Neuronal stem cell (in vitro differentiated cells): Measurements from ENCODE around the gene ELOVL2.

Experiments
- DNase-seq: peaks from one replicate; pipeline ENCODE4 v3.0.0-alpha.2; 2013; ENCODE audit warnings: low spot score
- H2AFZ ChIP-seq: one replicate; pipeline ENCODE4 v1.6.1; 2013; ENCODE audit warnings: mild to moderate bottlenecking, low read length, inconsistent platforms
- H2AK5ac ChIP-seq: 2 replicates; pipeline ENCODE4 v1.6.1; 2013; ENCODE audit warnings: low read depth, mild to moderate bottlenecking, inconsistent platforms, low read length, moderate library complexity, mixed read lengths
- H2BK120ac ChIP-seq: 2 replicates; pipeline ENCODE4 v1.6.1; 2013; ENCODE audit warnings: low read depth, mild to moderate bottlenecking, inconsistent platforms, low read length, moderate library complexity, mixed read lengths
- H2BK12ac ChIP-seq: one replicate; pipeline ENCODE4 v1.6.1; 2013; ENCODE audit warnings: low read length, inconsistent platforms
- H2BK15ac ChIP-seq: 2 replicates; pipeline ENCODE4 v1.6.1; 2013; ENCODE audit warnings: mild to moderate bottlenecking, low read length, inconsistent platforms, mixed read lengths
- H2BK5ac ChIP-seq: one replicate; pipeline ENCODE4 v1.6.1; 2013; ENCODE audit warnings: inconsistent platforms, mild to moderate bottlenecking, low read length, moderate library complexity
- H3K14ac ChIP-seq: one replicate; pipeline ENCODE4 v1.6.1; 2013; ENCODE audit warnings: low read length, inconsistent platforms
- H3K18ac ChIP-seq: 2 replicates; pipeline ENCODE4 v1.6.1; 2013; ENCODE audit warnings: low read length, inconsistent platforms
- H3K23ac ChIP-seq: 2 replicates; pipeline ENCODE4 v1.6.1; 2013; ENCODE audit warnings: low read depth, mild to moderate bottlenecking, mixed read lengths, low read length, inconsistent platforms; ENCODE audit not compliant: poor library complexity
- H3K27ac ChIP-seq: replicated peaks from 3 replicates; pipeline ENCODE4 v1.5.1; 2013; ENCODE audit warnings: low read length, inconsistent platforms
- H3K27me3 ChIP-seq, 3 experiments: 2 replicates each; pipeline ENCODE4 v1.6.1; 2013; ENCODE audit warnings: low read length in 3 of 3, mild to moderate bottlenecking in 2 of 3, inconsistent platforms in 1 of 3, low read depth in 1 of 3, mixed read lengths in 1 of 3, moderate library complexity in 1 of 3; ENCODE audit not compliant: control insufficient read depth in 3 of 3, insufficient read depth in 3 of 3
- H3K36me3 ChIP-seq, 2 donors: replicated peaks in 1 of 2; 2 replicates each; pipeline ENCODE4 v1.6.1; 2013; ENCODE audit warnings: low read length in 2 of 2; ENCODE audit not compliant: control insufficient read depth in 2 of 2, insufficient read depth in 2 of 2
- H3K4ac ChIP-seq: 2 replicates; pipeline ENCODE4 v1.6.1; 2013; ENCODE audit warnings: inconsistent platforms, mild to moderate bottlenecking, low read length, moderate library complexity
- H3K4me1 ChIP-seq, 2 donors: 1 replicate in 1 of 2; 2 replicates in 1 of 2; pipeline ENCODE4 v1.6.1; 2013; ENCODE audit warnings: low read length in 2 of 2, low read depth in 1 of 2; ENCODE audit not compliant: control insufficient read depth in 2 of 2, insufficient read depth in 1 of 2
- H3K4me2 ChIP-seq: one replicate; pipeline ENCODE4 v1.6.1; 2013; ENCODE audit warnings: mild to moderate bottlenecking, low read length, inconsistent platforms; ENCODE audit not compliant: insufficient read depth, poor library complexity, severe bottlenecking
- H3K4me3 ChIP-seq, 2 donors: 2 replicates each; pipeline ENCODE4 v1.5.1; 2013; ENCODE audit warnings: low read length in 2 of 2, mild to moderate bottlenecking in 2 of 2, inconsistent platforms in 1 of 2, moderate library complexity in 1 of 2
- H3K79me1 ChIP-seq: one replicate; pipeline ENCODE4 v1.6.1; 2013; ENCODE audit warnings: low read depth, mild to moderate bottlenecking, inconsistent platforms, low read length, moderate library complexity
- H3K9ac ChIP-seq: one replicate; pipeline ENCODE4 v1.6.1; 2013; ENCODE audit warnings: mild to moderate bottlenecking, low read depth, low read length, inconsistent platforms; ENCODE audit not compliant: poor library complexity
- H3K9me3 ChIP-seq, 2 donors: replicated peaks in 1 of 2; 2 replicates each; pipeline versions ENCODE3 to v1.6.1; 2013; ENCODE audit warnings: low read length in 2 of 2, mild to moderate bottlenecking in 2 of 2, inconsistent platforms in 1 of 2, low read depth in 1 of 2, mixed read lengths in 1 of 2, moderate library complexity in 1 of 2; ENCODE audit not compliant: control insufficient read depth in 2 of 2, insufficient read depth in 1 of 2
- H4K8ac ChIP-seq: one replicate; pipeline ENCODE4 v1.6.1; 2013; ENCODE audit warnings: low read depth, mild to moderate bottlenecking, inconsistent platforms, low read length, moderate library complexity
- H4K91ac ChIP-seq: one replicate; pipeline ENCODE4 v1.6.1; 2013; ENCODE audit warnings: low read length, low read depth, mild to moderate bottlenecking, inconsistent platforms; ENCODE audit not compliant: poor library complexity
- WGBS, 2 donors: extraction: QIAGEN DNeasy Blood & Tissue Kit; methylation state at CpG; one replicate each; pipeline ENCODE4 v1.1.7; 2013; ENCODE audit warnings: missing lambda C conversion rate in 2 of 2, mixed read lengths in 1 of 2; ENCODE audit not compliant: insufficient read length in 2 of 2, insufficient replicate concordance in 1 of 2; ENCODE audit errors: extremely low coverage in 2 of 2; 5-methylcytosine and 5-hydroxymethylcytosine counted together

Gene ELOVL2

GRCh38 chr6:10963113-10963512, 81.0 kb downstream of the ELOVL2 start:
- no peaks in the 10 kb centered on the region for H3K4me1 ChIP-seq
- no peak overlapping the region for H3K4me2 ChIP-seq
- no peak overlapping the region for H2AK5ac ChIP-seq
- H2BK15ac ChIP-seq, result no peak overlapping the region
- no peak overlapping the region for H2BK5ac ChIP-seq
- no peak overlapping the region for H3K9ac ChIP-seq
- H4K91ac ChIP-seq, result no peak overlapping the region
- H3K27me3 ChIP-seq, result no peaks in the 10 kb centered on the region
- no peak overlapping the region for H3K27ac ChIP-seq
- no peak overlapping the region for H4K8ac ChIP-seq
- H2AFZ ChIP-seq, result no peak overlapping the region
- no peaks in the 10 kb centered on the region for H3K79me1 ChIP-seq
- H3K23ac ChIP-seq, result no peak overlapping the region
- H3K14ac ChIP-seq, result no peak overlapping the region
- H2BK12ac ChIP-seq, result no peak overlapping the region
- WGBS, 2 donors, result no CpG with 5 or more reads among the region's 2 CpGs
- H3K18ac ChIP-seq, result no peak overlapping the region
- no peaks in the 10 kb centered on the region for H3K9me3 ChIP-seq
- H2BK120ac ChIP-seq, result no peak overlapping the region
- H3K36me3 ChIP-seq, result no peaks in the 10 kb centered on the region
- no peak overlapping the region for H3K4ac ChIP-seq
- DNase-seq, result no peak
- no peak overlapping the region for H3K4me3 ChIP-seq

GRCh38 chr6:10962673-10963072, 81.4 kb downstream of the ELOVL2 start:
- Histone ChIP-seq H2BK15ac (no peak overlapping the region), H3K4ac (no peak overlapping the region), H3K4me3 (no peak overlapping the region), H2BK120ac (no peak overlapping the region), H3K9ac (no peak overlapping the region), H3K14ac (no peak overlapping the region), H2AK5ac (no peak overlapping the region), H4K8ac (no peak overlapping the region), H3K27me3 (no peaks in the 10 kb centered on the region), H4K91ac (no peak overlapping the region), H3K23ac (no peak overlapping the region), H3K18ac (no peak overlapping the region), H2BK5ac (no peak overlapping the region), H2BK12ac (no peak overlapping the region), H3K27ac (no peak overlapping the region), H3K36me3 (no peaks in the 10 kb centered on the region), H3K4me1 (no peaks in the 10 kb centered on the region), H3K79me1 (no peaks in the 10 kb centered on the region), H3K9me3 (no peaks in the 10 kb centered on the region), H3K4me2 (no peak overlapping the region), H2AFZ (no peak overlapping the region)
- WGBS, 2 donors, result no CpG with 5 or more reads among the region's 1 CpG
- DNase-seq, result no peak

GRCh38 chr6:10961837-10962236, 82.3 kb downstream of the ELOVL2 start:
- WGBS, 2 donors, result no CpG with 5 or more reads among the region's 3 CpGs
- H3K4me3 ChIP-seq, result no peak overlapping the region
- no peaks in the 10 kb centered on the region for H3K4me1 ChIP-seq

GRCh38 chr6:10960171-10960570, 83.9 kb downstream of the ELOVL2 start:
- Histone ChIP-seq H3K14ac (no peak overlapping the region), H2BK120ac (no peak overlapping the region), H2BK15ac (no peak overlapping the region), H3K9me3 (no peaks in the 10 kb centered on the region), H3K36me3 (no peaks in the 10 kb centered on the region), H3K18ac (no peak overlapping the region), H3K27ac (no peak overlapping the region), H3K4me2 (no peak overlapping the region), H3K23ac (no peak overlapping the region), H3K79me1 (no peaks in the 10 kb centered on the region), H3K9ac (no peak overlapping the region), H2BK12ac (no peak overlapping the region), H4K8ac (no peak overlapping the region), H2BK5ac (no peak overlapping the region), H3K4me1 (no peaks in the 10 kb centered on the region), H3K27me3 (no peaks in the 10 kb centered on the region), H3K4ac (no peak overlapping the region), H4K91ac (no peak overlapping the region), H3K4me3 (no peak overlapping the region), H2AFZ (no peak overlapping the region), H2AK5ac (no peak overlapping the region)
- DNase-seq, result no peak
- WGBS, 2 donors, result no CpG with 5 or more reads among the region's 2 CpGs

More at GRCh38 chr6:10961837-10962236, 82.3 kb downstream of the ELOVL2 start:
- Histone ChIP-seq H3K27ac (no peak overlapping the region), H3K9me3 (no peaks in the 10 kb centered on the region), H3K23ac (no peak overlapping the region), H3K18ac (no peak overlapping the region), H2BK5ac (no peak overlapping the region), H3K27me3 (no peaks in the 10 kb centered on the region), H4K8ac (no peak overlapping the region), H2AK5ac (no peak overlapping the region), H3K4me2 (no peak overlapping the region), H2BK12ac (no peak overlapping the region), H4K91ac (no peak overlapping the region), H2BK15ac (no peak overlapping the region), H3K9ac (no peak overlapping the region), H2AFZ (no peak overlapping the region), H2BK120ac (no peak overlapping the region), H3K79me1 (no peaks in the 10 kb centered on the region), H3K4ac (no peak overlapping the region), H3K36me3 (no peaks in the 10 kb centered on the region), H3K14ac (no peak overlapping the region)
- DNase-seq, result no peak
